Prostate gland (tissue), 2 donors: ENCODE measurements around the gene DSTYK.

Source experiments
- CTCF ChIP-seq, 4 experiments: fragments of 200-600 bp in 2 of 4; fragments of 450-650 bp in 2 of 4; sonication (generic) in 2 of 4; IDR thresholded peaks; 1 replicate in 3 of 4; 2 replicates in 1 of 4; pipeline ENCODE4 v1.5.1; 2016 to 2019; ENCODE audit warnings: antibody characterized with exemption in 4 of 4, mild to moderate bottlenecking in 2 of 4, moderate library complexity in 2 of 4
- POLR2A ChIP-seq: fragments of 450-650 bp; IDR thresholded peaks from one replicate; pipeline ENCODE4 v1.6.1; 2016; ENCODE audit warnings: antibody characterized with exemption, mild to moderate bottlenecking
- POLR2AphosphoS5 ChIP-seq: sonication (generic); formaldehyde crosslinking; IDR thresholded peaks from one replicate; pipeline ENCODE4 v1.6.1; 2017; ENCODE audit warnings: antibody characterized with exemption

- TF ChIP-seq CTCF (IDR thresholded peaks at IDR 0.05) (no peak), POLR2AphosphoS5 (no peak), POLR2A (no peak)
These were observed 11.6 kb downstream of the DSTYK start for GRCh38 chr1:205199931-205200299.
